NCI-H1930 (cell line): ENCODE measurements around the gene PPP2R3B.
"Not testable (repeated sequence)": the region's sequence is repeated elsewhere in the genome, so short reads cannot be mapped to it uniquely, and the experiment has no call there.

ENCODE experiments used
- DNase-seq, 2 experiments: peaks; one replicate each; lab custom pipeline; 2025; lab: John Stamatoyannopoulos, UW

Gene PPP2R3B

GRCh38 chrX:337331-337831, 49.3 kb downstream of the PPP2R3B start:
- DNase-seq = no peak

- DNase-seq = no peak
These were observed 50.5 kb downstream of the PPP2R3B start for GRCh38 chrX:336227-336626.

DNA sequence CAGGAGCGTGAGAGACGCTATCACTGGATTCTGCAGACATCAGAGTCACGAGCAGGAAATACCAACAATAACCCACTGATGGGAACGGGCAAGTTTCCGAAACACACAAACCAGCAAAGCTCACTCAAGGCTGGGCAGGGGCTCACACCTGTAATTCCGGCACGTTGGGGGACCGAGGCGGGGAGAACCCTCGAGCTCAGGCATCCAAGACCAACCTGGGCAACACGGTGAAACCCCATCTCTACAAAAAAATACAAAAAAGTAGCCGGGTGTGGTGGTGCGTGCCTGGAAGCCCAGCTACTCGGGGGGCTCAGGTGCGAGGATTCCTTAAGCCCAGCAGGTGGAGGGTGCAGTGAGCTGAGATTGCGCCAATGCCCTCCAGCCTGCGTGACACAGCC, 51.0 kb downstream of the PPP2R3B start:
- DNase-seq = no peak

GRCh38 chrX:334971-335757, 51.5 kb downstream of the PPP2R3B start:
- DNase-seq = no peak

DNA sequence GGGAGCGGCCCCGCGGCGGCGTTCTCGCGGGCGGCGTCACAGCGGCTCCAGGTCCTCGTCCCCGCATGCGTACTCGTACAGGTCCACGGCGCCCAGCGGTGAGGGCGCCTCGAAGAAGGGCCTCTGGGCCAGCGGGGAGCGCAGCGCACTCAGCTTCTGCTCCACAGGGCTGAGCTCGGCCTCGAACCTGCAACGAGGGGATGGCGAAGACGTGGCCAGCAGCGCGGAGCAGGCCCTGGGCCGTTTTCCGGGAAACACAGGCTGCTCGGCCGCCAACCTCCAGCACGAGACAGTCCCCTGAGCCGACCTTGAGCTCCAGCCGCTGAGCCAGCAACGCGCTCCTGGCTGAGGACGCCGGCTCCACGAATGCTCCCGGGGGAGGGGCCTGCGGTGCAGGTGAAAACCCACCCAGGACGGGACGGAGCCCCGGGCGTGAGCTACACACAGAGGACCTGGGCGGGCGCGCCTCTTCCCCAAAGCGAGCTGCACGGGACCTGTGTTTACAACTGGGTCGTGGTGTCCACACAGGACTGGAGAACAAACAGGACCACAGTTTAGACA, 52.3 kb downstream of the PPP2R3B start:
- DNase-seq = no peak

- DNase-seq = no peak
These were observed 52.9 kb downstream of the PPP2R3B start for GRCh38 chrX:333611-334311.

DNA sequence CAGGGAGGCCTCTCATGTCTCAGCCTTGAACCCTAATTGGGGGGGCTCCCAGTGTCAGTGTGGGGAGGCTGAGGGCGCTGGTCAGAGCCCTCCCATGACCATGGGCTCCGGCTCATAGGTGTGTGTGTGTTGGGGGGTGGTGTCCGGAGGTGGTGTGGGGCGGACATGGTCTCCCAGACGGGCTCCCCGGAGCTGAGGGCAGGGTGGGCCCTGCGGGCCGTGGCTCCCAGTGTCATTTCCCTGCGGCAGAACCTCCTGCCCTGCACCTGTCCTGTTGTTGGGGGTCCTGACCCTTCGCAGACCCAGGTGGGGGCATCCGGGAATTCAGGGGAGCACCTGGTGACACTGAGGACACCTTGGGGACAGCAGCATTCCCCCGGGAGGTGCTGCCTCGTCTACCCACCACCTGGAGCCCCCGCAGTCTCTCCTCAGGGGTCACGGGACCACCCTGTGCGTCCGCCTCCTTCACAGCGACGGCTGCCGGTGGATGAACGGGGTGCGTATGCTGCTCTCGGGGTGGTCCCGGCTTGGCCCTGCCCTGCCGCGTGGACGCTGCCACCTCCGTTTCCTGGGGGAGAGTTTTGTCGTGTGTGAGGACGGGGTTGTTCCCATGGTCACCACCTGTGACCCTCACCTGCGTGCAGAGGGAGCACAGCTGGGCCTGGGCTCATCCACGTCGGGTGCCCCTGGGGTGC, 53.6 kb downstream of the PPP2R3B start:
- DNase-seq = no peak

DNA sequence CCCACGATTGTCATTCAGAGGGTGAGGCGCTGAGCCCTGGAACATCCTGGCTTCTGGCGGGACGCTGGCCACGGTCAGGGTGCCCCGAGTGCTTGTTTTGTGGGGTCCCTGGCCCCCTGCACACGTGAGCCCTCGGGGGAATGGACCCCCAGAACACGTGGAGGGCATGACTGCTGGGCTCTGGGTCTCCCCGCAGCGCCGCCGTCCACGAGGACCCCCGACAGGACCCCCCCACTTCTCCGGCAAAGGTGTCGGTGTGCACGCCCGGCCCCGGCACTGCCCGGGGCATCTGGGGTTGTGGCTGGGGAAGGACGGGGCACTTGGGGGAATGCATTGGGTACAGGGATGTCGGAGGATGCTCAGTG, 54.2 kb downstream of the PPP2R3B start:
- DNase-seq = no peak

- no peak for DNase-seq
These were observed 54.7 kb downstream of the PPP2R3B start for GRCh38 chrX:331825-332495.

GRCh38 chrX:331151-331824, 55.4 kb downstream of the PPP2R3B start:
- no peak for DNase-seq

GRCh38 chrX:330726-331150, 56.0 kb downstream of the PPP2R3B start:
- no peak for DNase-seq

DNA sequence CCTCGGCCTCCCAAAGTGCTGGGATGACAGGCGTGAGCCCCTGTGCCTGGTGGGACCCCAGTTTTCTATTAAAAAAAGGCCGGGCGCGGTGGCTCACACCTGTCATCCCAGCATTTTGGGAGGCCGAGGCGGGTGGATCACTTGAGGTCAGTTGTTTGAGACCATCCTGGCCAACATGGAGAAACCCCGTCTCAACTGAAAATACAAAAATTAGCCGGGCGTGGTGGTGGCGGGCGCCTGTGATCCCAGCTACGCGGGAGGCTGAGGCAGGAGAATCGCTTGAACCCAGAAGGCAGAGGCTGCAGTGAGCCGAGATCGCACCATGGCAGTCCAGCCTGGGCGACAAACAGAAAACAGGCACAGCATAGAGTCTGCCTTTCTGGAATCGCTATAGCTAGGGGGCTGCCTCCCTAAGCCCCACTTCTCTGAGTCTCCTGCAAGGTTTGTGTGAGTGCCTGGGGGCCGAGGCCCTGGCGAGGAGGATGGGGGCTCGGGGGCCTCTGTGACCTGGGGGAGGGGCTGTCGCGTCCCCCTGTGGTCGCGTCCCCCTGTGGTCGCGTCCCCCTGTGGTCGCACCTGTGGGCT, 56.5 kb downstream of the PPP2R3B start:
- DNase-seq = not testable (repeated sequence)

GRCh38 chrX:329291-329910, 57.3 kb downstream of the PPP2R3B start:
- DNase-seq = no peak

- DNase-seq = no peak
These were observed 59.0 kb downstream of the PPP2R3B start for GRCh38 chrX:327660-328126.

DNA sequence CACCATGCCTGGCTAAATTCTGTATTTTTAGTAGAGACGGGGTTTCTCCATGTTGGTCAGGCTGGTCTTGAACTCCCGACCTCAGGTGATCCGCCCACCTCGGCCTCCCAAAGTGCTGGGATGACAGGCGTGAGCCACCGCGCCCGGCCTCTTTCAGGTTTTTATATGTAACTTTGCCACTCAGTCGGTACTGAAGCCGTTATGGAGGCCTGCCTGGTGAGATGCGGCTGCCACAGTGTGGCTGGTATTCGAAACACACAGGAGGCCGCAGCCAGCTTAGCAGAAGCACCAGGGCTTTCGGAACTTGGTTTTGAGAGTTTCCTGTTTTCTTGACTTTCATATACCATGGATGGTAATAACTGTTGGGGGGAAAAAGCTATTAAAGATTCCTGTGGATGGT, 62.0 kb downstream of the PPP2R3B start:
- not testable (repeated sequence) for DNase-seq

GRCh38 chrX:323721-324628, 62.7 kb downstream of the PPP2R3B start:
- DNase-seq = no peak

DNA sequence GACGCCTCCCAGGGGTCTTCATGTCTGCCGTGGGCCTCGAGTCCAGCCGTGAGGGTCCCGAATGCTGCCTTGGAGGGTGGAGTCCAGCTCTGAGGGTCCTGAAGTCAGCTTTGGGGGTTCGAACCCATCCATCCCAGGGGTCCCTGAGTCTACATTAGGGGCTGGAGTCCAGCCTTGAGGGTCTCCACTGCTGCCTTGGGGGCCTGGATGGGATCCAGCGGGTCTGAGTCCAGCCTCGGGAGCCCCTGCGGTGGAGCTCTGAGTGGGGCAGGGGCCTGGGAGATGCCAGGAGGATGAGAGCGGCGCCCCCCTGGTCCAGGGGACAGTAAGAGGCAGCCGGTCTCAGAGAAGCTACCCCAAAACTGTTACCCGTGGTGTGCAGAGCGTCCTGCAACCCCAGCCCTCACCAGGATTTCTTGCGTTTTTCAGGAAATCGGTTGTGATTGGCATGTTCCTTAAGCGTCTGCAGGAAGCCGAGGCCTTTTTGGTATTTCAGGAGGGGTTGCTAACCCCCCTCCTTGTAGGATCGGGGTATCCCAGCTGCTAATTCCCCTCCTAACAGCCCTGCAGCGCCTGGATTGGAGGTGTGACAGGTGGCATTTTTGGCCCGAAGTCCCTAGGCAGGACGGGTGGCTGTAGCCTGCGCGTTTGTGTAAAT, 66.5 kb downstream of the PPP2R3B start:
- DNase-seq = no peak

GRCh38 chrX:319579-320125, 67.1 kb downstream of the PPP2R3B start:
- DNase-seq = no peak
